Stimulated activated CD4-positive, alpha-beta T cell treated with anti-CD3 and anti-CD28 coated beads, Interleukin-1b, Interleukin-23, amount 100 ng/mL, for 48 hours (primary cell): ENCODE data around the gene BFSP1.
A peak's percentile ranks its signal among the peaks of the same experiment; 100 is the strongest.

ENCODE experiments used
- DNase-seq: peaks from one replicate; pipeline ENCODE4 v3.0.0-alpha.2; 2020

Gene BFSP1

GRCh38 chr20:17556837-17557674 is 25.9 kb upstream of the BFSP1 start:
- DNase-seq: no peak

- DNase-seq: no peak
Measured at GRCh38 chr20:17555106-17555505, 23.9 kb upstream of the BFSP1 start.

- no peak for DNase-seq
Measured at GRCh38 chr20:17549131-17549530, 18.0 kb upstream of the BFSP1 start.

GRCh38 chr20:17545127-17545526 is 13.9 kb upstream of the BFSP1 start:
- no peak for DNase-seq

GRCh38 chr20:17543531-17544131 is 12.5 kb upstream of the BFSP1 start:
- DNase-seq: no peak

GRCh38 chr20:17542993-17543412 is 11.8 kb upstream of the BFSP1 start:
- DNase-seq: no peak

GRCh38 chr20:17542481-17542880 is 11.3 kb upstream of the BFSP1 start:
- DNase-seq: no peak

- no peak for DNase-seq
Measured at GRCh38 chr20:17541996-17542395, 10.8 kb upstream of the BFSP1 start.

GRCh38 chr20:17541596-17541995 is 10.4 kb upstream of the BFSP1 start:
- DNase-seq: no peak

GRCh38 chr20:17538517-17539170 is 7.5 kb upstream of the BFSP1 start:
- DNase-seq: peak; percentile 25

- no peak for DNase-seq
Measured at GRCh38 chr20:17537959-17538358, 6.8 kb upstream of the BFSP1 start.

- peak; percentile 61 for DNase-seq
Measured at GRCh38 chr20:17536944-17537444, 5.8 kb upstream of the BFSP1 start.

- no peak for DNase-seq
Measured at GRCh38 chr20:17534077-17534476, 2.9 kb upstream of the BFSP1 start.

GRCh38 chr20:17533396-17533795 is 2.2 kb upstream of the BFSP1 start:
- no peak for DNase-seq

- DNase-seq: no peak
Measured at GRCh38 chr20:17531665-17532025, 466 bp upstream of the BFSP1 start.

- no peak for DNase-seq
Measured at GRCh38 chr20:17530153-17530552, 1.0 kb downstream of the BFSP1 start.

GRCh38 chr20:17529586-17529985 is 1.6 kb downstream of the BFSP1 start:
- DNase-seq: no peak

GRCh38 chr20:17525650-17526049 is 5.5 kb downstream of the BFSP1 start:
- DNase-seq: no peak

- DNase-seq: no peak
Measured at GRCh38 chr20:17525132-17525531, 6.0 kb downstream of the BFSP1 start.

GRCh38 chr20:17524560-17524959 is 6.6 kb downstream of the BFSP1 start:
- no peak for DNase-seq

GRCh38 chr20:17523326-17523725 is 7.9 kb downstream of the BFSP1 start:
- DNase-seq: no peak

GRCh38 chr20:17522528-17522927 is 8.7 kb downstream of the BFSP1 start:
- no peak for DNase-seq

GRCh38 chr20:17520583-17520982 is 10.6 kb downstream of the BFSP1 start:
- DNase-seq: no peak
